Hypothalamus (tissue), 51 donors: Measurements from ENCODE around the gene HIBCH.
"Not testable (repeated sequence)": the region's sequence is repeated elsewhere in the genome, so short reads cannot be mapped to it uniquely, and the experiment has no call there.

ENCODE experiments used
- DNase-seq, 51 donors: peaks; one replicate each; lab custom pipeline; 2025; lab: John Stamatoyannopoulos, UW

HIBCH gene

GRCh38 chr2:190165491-190165890 lies 154.1 kb downstream of the HIBCH start:
- no peak for DNase-seq

DNA sequence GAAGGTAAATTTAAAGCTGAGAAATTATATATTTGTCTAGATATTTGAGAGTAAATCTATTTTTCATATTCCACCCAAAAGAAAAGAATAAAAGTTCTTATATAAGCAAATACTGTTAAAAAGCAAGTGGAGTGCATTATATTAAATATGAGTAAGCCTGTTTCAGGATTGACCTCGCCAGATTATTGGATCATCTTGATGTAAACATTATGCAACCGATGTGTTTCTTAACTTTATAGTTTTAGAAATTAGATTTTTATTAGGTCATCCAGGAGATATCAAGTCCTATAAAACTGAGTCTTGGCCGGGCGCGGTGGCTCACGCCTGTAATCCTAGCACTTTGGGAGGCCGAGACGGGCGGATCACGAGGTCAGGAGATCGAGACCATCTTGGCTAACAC lies 156.8 kb downstream of the HIBCH start:
- DNase-seq = no peak

- DNase-seq = peak in 10 of 51 donors; percentile 13 to 54 (median 24)
Observed at GRCh38 chr2:190159453-190159852, 160.2 kb downstream of the HIBCH start.

- DNase-seq = no peak
Observed at GRCh38 chr2:190158798-190159434, 160.7 kb downstream of the HIBCH start.

DNA sequence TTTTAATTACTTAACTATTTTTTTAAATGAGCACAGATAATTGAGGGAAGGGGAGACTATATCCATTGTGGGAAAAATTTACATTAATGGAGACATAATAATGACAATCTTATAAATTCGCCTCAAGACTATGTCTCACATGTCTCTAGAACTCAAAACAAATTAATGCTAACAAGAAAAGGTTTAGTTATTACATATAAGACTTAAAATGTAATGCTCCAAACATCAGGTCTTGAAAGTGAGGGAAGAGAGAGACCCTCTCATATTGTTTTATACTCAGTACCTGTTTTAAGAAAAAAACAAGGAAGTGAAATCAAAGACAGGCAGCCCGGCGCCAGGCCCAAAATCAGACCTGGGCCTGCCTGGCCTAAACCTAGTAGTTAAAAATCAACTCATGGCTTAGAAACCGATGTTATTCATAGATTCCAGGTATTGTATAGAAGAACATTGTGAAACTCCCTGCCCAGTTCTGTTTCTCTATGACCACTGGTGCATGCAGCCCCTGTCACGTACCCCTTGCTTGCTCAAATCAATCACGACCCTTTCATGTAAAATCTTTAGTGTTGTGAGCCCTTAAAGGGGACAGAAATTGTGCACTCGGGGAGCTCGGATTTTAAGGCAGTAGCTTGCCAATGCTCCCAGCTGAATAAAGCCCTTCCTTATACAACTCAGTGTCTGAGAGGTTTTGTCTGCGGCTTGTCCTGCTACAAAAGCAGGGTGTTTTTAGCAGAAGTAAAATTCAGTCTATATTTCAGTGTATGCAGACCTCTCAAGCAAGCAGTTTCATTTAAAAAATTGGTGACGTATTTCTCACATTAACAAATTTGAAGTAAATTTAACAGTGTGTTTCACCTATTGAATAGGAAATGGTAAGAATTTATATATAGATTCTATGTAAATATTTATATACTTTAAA lies 161.8 kb downstream of the HIBCH start:
- DNase-seq = not testable (repeated sequence)

GRCh38 chr2:190156530-190157212 lies 163.0 kb downstream of the HIBCH start:
- DNase-seq = no peak
